OCI-LY1 (cell line): ENCODE measurements around the gene MAP3K14.

Experiments
- H2AFZ ChIP-seq: fragments of 200-600 bp; sonication (generic), shearing (Covaris generic); 2 replicates; pipeline ENCODE4 v1.6.0; 2014; ENCODE audit warnings: antibody characterized with exemption, mild to moderate bottlenecking, low read length
- H3F3A ChIP-seq: fragments of 200-600 bp; sonication (generic), shearing (Covaris generic); 2 replicates; pipeline ENCODE4 v1.6.0; 2014; ENCODE audit warnings: mild to moderate bottlenecking, antibody characterized with exemption, low read length, moderate library complexity; ENCODE audit not compliant: insufficient read depth
- H3K27ac ChIP-seq: fragments of 200-600 bp; sonication (generic); 2 replicates; pipeline ENCODE4 v1.5.1; 2014; ENCODE audit warnings: low read length, mixed run types, mild to moderate bottlenecking, low read depth; ENCODE audit not compliant: poor library complexity, severe bottlenecking
- H3K27me3 ChIP-seq: fragments of 200-600 bp; sonication (generic); 2 replicates; pipeline ENCODE4 v1.6.0; 2014; ENCODE audit warnings: antibody characterized with exemption, mild to moderate bottlenecking, low read length, moderate library complexity; ENCODE audit not compliant: insufficient read depth
- H3K36me3 ChIP-seq: fragments of 200-600 bp; sonication (generic); 2 replicates; pipeline ENCODE4 v1.6.1; 2014; ENCODE audit warnings: mild to moderate bottlenecking, antibody characterized with exemption, low read length, moderate library complexity, mixed read lengths; ENCODE audit not compliant: insufficient read depth
- H3K4me1 ChIP-seq: fragments of 200-600 bp; sonication (generic); 2 replicates; pipeline ENCODE4 v1.5.1; 2014; ENCODE audit warnings: mild to moderate bottlenecking, low read length, moderate library complexity; ENCODE audit not compliant: insufficient read depth, severe bottlenecking
- H3K4me2 ChIP-seq: fragments of 200-600 bp; sonication (generic), shearing (Covaris generic); 2 replicates; pipeline ENCODE4 v1.6.1; 2014; ENCODE audit warnings: low read length
- H3K4me3 ChIP-seq: fragments of 200-600 bp; sonication (generic); 2 replicates; pipeline ENCODE4 v1.5.1; 2014; ENCODE audit warnings: low read length, low read depth, mild to moderate bottlenecking, mixed read lengths; ENCODE audit not compliant: poor library complexity, severe bottlenecking
- H3K79me2 ChIP-seq: fragments of 200-600 bp; shearing (Covaris generic); 2 replicates; pipeline ENCODE4 v1.6.1; 2016; ENCODE audit warnings: mixed run types, low read length, mixed read lengths; ENCODE audit not compliant: insufficient read depth
- H3K9ac ChIP-seq: fragments of 200-600 bp; sonication (generic), shearing (Covaris generic); 2 replicates; pipeline ENCODE4 v1.6.1; 2014; ENCODE audit warnings: mild to moderate bottlenecking, low read length, mixed read lengths
- H3K9me2 ChIP-seq: fragments of 200-600 bp; sonication (generic), shearing (Covaris generic); 2 replicates; pipeline ENCODE4 v1.6.1; 2014; ENCODE audit warnings: low read depth, mild to moderate bottlenecking, low read length, mixed read lengths
- H3K9me3 ChIP-seq: fragments of 200-600 bp; shearing (Covaris generic); 2 replicates; pipeline ENCODE4 v1.6.1; 2014; ENCODE audit warnings: low read length, mixed read lengths
- H4K20me1 ChIP-seq: fragments of 200-600 bp; sonication (generic), shearing (Covaris generic); 2 replicates; pipeline ENCODE4 v1.6.0; 2016; ENCODE audit warnings: mild to moderate bottlenecking, low read length; ENCODE audit not compliant: insufficient read depth
- EZH2 ChIP-seq: fragments of 200-600 bp; sonication (generic), shearing (Covaris generic); IDR thresholded peaks from 2 replicates; pipeline ENCODE4 v1.8.0; 2017; ENCODE audit warnings: borderline replicate concordance, mixed run types, mild to moderate bottlenecking, antibody characterized with exemption, low read length, moderate library complexity, mixed read lengths
- TF ChIP-seq, protein P1 (sequence below): fragments of 200-600 bp; sonication (generic), shearing (Covaris generic); IDR thresholded peaks from 2 replicates; pipeline ENCODE4 v1.5.1; 2017; ENCODE audit warnings: mild to moderate bottlenecking, antibody characterized with exemption, low read length, moderate library complexity, mixed read lengths

Gene MAP3K14

DNA sequence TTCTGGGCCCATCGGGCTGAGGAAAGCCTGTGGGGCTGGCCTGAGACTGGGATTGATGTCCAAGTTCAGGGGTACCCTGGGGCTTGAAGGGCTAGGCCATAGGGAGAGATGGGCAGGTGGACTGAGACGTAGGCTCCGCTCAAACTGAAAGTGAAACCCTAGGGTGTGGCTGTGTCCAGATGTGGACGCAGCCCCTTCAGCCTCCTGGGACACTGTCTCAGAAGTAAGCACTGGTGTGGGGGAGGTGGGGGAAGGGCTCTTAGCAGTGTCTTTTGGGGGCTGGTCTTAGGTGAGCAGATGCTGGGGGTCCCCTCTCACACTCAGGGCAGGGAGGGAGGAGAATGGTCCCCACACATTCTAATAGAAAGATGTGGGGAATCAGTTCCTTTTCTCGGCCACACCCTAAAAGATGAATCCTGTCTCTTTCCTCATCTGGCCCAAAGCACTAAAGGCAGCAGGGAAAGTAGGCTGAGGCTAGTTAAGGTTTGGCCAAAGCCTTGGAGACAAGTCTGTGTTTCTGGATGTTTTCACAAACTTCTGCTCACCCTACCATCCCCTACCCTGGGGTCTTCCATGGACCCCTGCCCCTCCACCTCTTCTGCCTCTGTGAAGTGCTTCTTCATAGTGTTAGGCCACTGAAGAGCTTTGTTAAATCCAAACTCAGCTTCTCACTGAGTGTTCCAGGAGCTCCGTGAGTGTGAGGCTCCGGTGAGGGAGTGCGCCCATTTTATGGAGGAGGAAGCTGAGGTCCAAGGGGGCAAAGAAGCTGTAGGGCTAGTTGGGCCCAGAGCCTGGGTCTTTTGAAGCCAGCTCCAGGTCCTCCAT is 89.5 kb downstream of the MAP3K14 start:
- Histone ChIP-seq H2AFZ (no peak overlapping the region), H3K9ac (peak overlapping the region; percentile 66), H3K36me3 (no peaks in the 10 kb centered on the region), H3K27me3 (no peaks in the 10 kb centered on the region), H4K20me1 (no peaks in the 10 kb centered on the region), H3K9me3 (no peaks in the 10 kb centered on the region), H3K9me2 (no peaks in the 10 kb centered on the region), H3K79me2 (no peaks in the 10 kb centered on the region), H3K4me3 (peak overlapping the region; percentile 48), H3K27ac (peak overlapping the region; percentile 95), H3K4me1 (peaks cover 80% of the 10 kb centered on the region), H3F3A (peaks cover 5% of the 10 kb centered on the region; the same call in 1 of the 2 replicates), H3K4me2 (peak overlapping the region; percentile 95)
- no peak for TF ChIP-seq EZH2
- TF ChIP-seq, protein P1, sequence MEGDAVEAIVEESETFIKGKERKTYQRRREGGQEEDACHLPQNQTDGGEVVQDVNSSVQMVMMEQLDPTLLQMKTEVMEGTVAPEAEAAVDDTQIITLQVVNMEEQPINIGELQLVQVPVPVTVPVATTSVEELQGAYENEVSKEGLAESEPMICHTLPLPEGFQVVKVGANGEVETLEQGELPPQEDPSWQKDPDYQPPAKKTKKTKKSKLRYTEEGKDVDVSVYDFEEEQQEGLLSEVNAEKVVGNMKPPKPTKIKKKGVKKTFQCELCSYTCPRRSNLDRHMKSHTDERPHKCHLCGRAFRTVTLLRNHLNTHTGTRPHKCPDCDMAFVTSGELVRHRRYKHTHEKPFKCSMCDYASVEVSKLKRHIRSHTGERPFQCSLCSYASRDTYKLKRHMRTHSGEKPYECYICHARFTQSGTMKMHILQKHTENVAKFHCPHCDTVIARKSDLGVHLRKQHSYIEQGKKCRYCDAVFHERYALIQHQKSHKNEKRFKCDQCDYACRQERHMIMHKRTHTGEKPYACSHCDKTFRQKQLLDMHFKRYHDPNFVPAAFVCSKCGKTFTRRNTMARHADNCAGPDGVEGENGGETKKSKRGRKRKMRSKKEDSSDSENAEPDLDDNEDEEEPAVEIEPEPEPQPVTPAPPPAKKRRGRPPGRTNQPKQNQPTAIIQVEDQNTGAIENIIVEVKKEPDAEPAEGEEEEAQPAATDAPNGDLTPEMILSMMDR: no peak

DNA sequence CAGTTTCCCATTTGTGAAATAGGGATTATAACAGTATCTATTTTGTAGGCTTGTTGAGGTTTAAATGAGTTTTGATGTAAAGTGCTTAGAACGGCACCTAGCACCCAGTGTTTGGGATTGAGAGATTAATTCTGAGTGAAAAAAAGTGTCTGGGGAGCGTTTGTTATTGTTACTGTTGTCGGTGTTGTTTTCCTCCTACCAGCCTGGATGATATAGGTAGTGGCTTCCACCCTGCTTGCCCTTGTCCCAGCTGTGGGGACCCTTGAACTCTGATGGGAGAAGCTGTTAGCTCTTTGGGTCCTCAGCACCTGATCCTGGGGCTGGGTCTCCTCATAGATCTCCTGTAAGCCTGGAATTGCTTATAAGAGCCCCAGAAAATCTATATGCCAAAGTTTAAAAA is 90.2 kb downstream of the MAP3K14 start:
- Histone ChIP-seq H3K9me3 (no peaks in the 10 kb centered on the region), H3F3A (peaks cover 5% of the 10 kb centered on the region; the same call in 1 of the 2 replicates), H2AFZ (no peak overlapping the region), H3K27me3 (no peaks in the 10 kb centered on the region), H3K79me2 (no peaks in the 10 kb centered on the region), H3K4me3 (peak overlapping the region; percentile 48), H3K9me2 (no peaks in the 10 kb centered on the region), H3K4me2 (peak overlapping the region; percentile 95), H3K9ac (peak overlapping the region; percentile 66), H4K20me1 (no peaks in the 10 kb centered on the region), H3K4me1 (peaks cover 80% of the 10 kb centered on the region), H3K27ac (peak overlapping the region; percentile 95), H3K36me3 (no peaks in the 10 kb centered on the region)
- TF ChIP-seq, protein P1: no peak
- TF ChIP-seq EZH2: no peak

DNA sequence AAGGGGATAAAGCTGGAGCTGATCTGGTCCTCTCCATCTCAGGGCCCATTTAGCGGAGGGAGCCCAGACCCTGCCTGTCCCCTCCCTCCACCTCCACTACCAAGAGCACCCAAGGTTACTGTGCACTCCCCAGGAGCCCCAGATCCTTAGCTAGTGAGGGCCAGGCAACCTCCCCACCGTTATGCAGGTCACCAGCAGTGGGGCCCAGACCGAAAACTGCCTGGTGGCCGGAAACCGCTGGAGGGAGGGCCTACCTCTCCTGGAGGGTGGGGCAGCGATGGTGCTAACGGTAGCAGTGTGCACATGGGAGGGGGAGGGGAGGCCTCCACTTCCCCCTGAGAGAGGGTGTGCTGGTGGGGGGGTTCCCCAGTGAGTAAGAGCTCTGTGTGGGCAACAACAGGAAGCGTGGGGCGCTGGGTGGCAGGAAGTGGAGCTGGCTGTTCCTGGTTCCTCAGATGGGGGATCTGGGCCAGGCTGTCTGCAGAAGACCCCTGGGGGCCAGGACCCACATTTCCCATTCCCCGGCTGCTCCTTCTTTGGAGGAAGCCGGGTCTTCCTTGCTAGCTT is 90.8 kb downstream of the MAP3K14 start:
- H4K20me1 ChIP-seq: no peaks in the 10 kb centered on the region
- H3K9me3 ChIP-seq: no peaks in the 10 kb centered on the region
- no peak overlapping the region for H2AFZ ChIP-seq
- H3K36me3 ChIP-seq: no peaks in the 10 kb centered on the region
- peaks cover 76% of the 10 kb centered on the region for H3K4me1 ChIP-seq
- H3F3A ChIP-seq: peaks cover 5% of the 10 kb centered on the region; the same call in 1 of the 2 replicates
- H3K27me3 ChIP-seq: no peaks in the 10 kb centered on the region
- H3K9me2 ChIP-seq: no peaks in the 10 kb centered on the region
- H3K4me3 ChIP-seq: peak overlapping the region; percentile 48
- H3K9ac ChIP-seq: peak overlapping the region; percentile 66
- peak overlapping the region; percentile 95 for H3K27ac ChIP-seq
- no peaks in the 10 kb centered on the region for H3K79me2 ChIP-seq
- peak overlapping the region; percentile 95 for H3K4me2 ChIP-seq
- TF ChIP-seq EZH2: no peak
- TF ChIP-seq, protein P1: no peak
